Transverse colon (tissue), 3 donors: Measurements from ENCODE around the gene TBC1D19.

ENCODE experiments used
- EP300 ChIP-seq: sonication (generic); formaldehyde crosslinking; IDR thresholded peaks from one replicate; pipeline ENCODE4 v1.6.1; 2017; ENCODE audit warnings: antibody characterized with exemption, low read depth
- TF ChIP-seq, protein P1 (sequence below), 5 experiments: fragments of 200-600 bp in 3 of 5; fragments of 450-650 bp in 2 of 5; sonication (generic) in 3 of 5; IDR thresholded peaks; 1 replicate in 2 of 5; 2 replicates in 3 of 5; pipeline ENCODE4 v1.5.1; 2016 to 2017; ENCODE audit warnings: antibody characterized with exemption in 5 of 5, inconsistent platforms in 3 of 5, mild to moderate bottlenecking in 2 of 5, moderate library complexity in 1 of 5

DNA sequence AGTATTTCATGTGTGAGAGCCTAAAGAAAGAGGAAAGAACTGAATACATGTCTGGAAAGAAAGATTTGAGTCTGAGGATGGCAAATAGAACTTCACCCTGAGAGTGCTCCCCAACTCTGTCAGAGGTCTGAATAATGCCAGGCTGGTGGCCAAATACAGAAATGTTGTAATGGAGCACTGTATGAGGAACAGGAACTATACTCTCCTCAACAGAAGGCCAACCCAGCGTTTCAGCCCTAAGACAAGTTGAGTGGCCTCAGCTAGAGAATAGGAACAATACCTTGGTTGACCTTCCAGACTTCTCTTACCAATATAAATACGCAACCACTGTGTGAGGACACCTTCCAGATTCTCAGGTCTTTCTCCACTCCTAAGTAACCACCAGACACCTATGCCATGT is 182.3 kb downstream of the TBC1D19 start:
- TF ChIP-seq, protein P1, sequence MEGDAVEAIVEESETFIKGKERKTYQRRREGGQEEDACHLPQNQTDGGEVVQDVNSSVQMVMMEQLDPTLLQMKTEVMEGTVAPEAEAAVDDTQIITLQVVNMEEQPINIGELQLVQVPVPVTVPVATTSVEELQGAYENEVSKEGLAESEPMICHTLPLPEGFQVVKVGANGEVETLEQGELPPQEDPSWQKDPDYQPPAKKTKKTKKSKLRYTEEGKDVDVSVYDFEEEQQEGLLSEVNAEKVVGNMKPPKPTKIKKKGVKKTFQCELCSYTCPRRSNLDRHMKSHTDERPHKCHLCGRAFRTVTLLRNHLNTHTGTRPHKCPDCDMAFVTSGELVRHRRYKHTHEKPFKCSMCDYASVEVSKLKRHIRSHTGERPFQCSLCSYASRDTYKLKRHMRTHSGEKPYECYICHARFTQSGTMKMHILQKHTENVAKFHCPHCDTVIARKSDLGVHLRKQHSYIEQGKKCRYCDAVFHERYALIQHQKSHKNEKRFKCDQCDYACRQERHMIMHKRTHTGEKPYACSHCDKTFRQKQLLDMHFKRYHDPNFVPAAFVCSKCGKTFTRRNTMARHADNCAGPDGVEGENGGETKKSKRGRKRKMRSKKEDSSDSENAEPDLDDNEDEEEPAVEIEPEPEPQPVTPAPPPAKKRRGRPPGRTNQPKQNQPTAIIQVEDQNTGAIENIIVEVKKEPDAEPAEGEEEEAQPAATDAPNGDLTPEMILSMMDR (IDR thresholded peaks at IDR 0.05): no peak
- no peak for TF ChIP-seq EP300
